ENCODE data around the gene CPE.

The CPE gene

GRCh38 chr4:165457793-165458192, 79.0 kb downstream of the CPE start:
- Histone ChIP-seq H3K27ac (ENCODE audit: low read length) (no peak overlapping the region), H3K4me3 (ENCODE audit: low read length) (no peak overlapping the region), H3K9me3 (ENCODE audit: control insufficient read depth, insufficient read depth, low read length) (no peaks in the 10 kb centered on the region), H3K4me1 (ENCODE audit: control insufficient read depth, insufficient read depth, low read length) (no peaks in the 10 kb centered on the region), H3K27me3 (ENCODE audit: control insufficient read depth, insufficient read depth, low read length) (no peaks in the 10 kb centered on the region), H3K36me3 (ENCODE audit: control insufficient read depth, insufficient read depth, low read length) (no peaks in the 10 kb centered on the region)
- no CpG with 5 or more reads among the region's 2 CpGs for WGBS (ENCODE audit: insufficient coverage, insufficient read length)
- no peak for DNase-seq (ENCODE audit: low read depth, low spot score)

GRCh38 chr4:165458471-165458870, 79.7 kb downstream of the CPE start:
- no peaks in the 10 kb centered on the region for H3K27me3 ChIP-seq (ENCODE audit: control insufficient read depth, insufficient read depth, low read length)
- H3K4me1 ChIP-seq (ENCODE audit: control insufficient read depth, insufficient read depth, low read length): no peaks in the 10 kb centered on the region
- no peak for DNase-seq (ENCODE audit: low read depth, low spot score)
- H3K9me3 ChIP-seq (ENCODE audit: control insufficient read depth, insufficient read depth, low read length): no peaks in the 10 kb centered on the region
- H3K4me3 ChIP-seq (ENCODE audit: low read length): no peak overlapping the region
- H3K36me3 ChIP-seq (ENCODE audit: control insufficient read depth, insufficient read depth, low read length): no peaks in the 10 kb centered on the region
- H3K27ac ChIP-seq (ENCODE audit: low read length): no peak overlapping the region

- Histone ChIP-seq H3K4me3 (ENCODE audit: low read length) (no peak overlapping the region), H3K9me3 (ENCODE audit: control insufficient read depth, insufficient read depth, low read length) (no peaks in the 10 kb centered on the region), H3K36me3 (ENCODE audit: control insufficient read depth, insufficient read depth, low read length) (no peaks in the 10 kb centered on the region), H3K27me3 (ENCODE audit: control insufficient read depth, insufficient read depth, low read length) (no peaks in the 10 kb centered on the region), H3K27ac (ENCODE audit: low read length) (no peak overlapping the region), H3K4me1 (ENCODE audit: control insufficient read depth, insufficient read depth, low read length) (no peaks in the 10 kb centered on the region)
- no peak for DNase-seq (ENCODE audit: low read depth, low spot score)
- WGBS (ENCODE audit: insufficient coverage, insufficient read length): no CpG with 5 or more reads among the region's 8 CpGs
These were observed 82.5 kb downstream of the CPE start for GRCh38 chr4:165461159-165461821.

GRCh38 chr4:165462009-165462408, 83.2 kb downstream of the CPE start:
- H3K4me3 ChIP-seq (ENCODE audit: low read length): no peak overlapping the region
- no peak overlapping the region for H3K27ac ChIP-seq (ENCODE audit: low read length)
- H3K27me3 ChIP-seq (ENCODE audit: control insufficient read depth, insufficient read depth, low read length): no peaks in the 10 kb centered on the region
- no peaks in the 10 kb centered on the region for H3K9me3 ChIP-seq (ENCODE audit: control insufficient read depth, insufficient read depth, low read length)
- WGBS (ENCODE audit: insufficient coverage, insufficient read length): no CpG with 5 or more reads among the region's 3 CpGs
- no peaks in the 10 kb centered on the region for H3K4me1 ChIP-seq (ENCODE audit: control insufficient read depth, insufficient read depth, low read length)
- H3K36me3 ChIP-seq (ENCODE audit: control insufficient read depth, insufficient read depth, low read length): no peaks in the 10 kb centered on the region
- DNase-seq (ENCODE audit: low read depth, low spot score): no peak

- Histone ChIP-seq H3K36me3 (ENCODE audit: control insufficient read depth, insufficient read depth, low read length) (no peaks in the 10 kb centered on the region), H3K9me3 (ENCODE audit: control insufficient read depth, insufficient read depth, low read length) (no peaks in the 10 kb centered on the region), H3K4me1 (ENCODE audit: control insufficient read depth, insufficient read depth, low read length) (no peaks in the 10 kb centered on the region), H3K27ac (ENCODE audit: low read length) (no peak overlapping the region), H3K4me3 (ENCODE audit: low read length) (no peak overlapping the region), H3K27me3 (ENCODE audit: control insufficient read depth, insufficient read depth, low read length) (no peaks in the 10 kb centered on the region)
- no peak for DNase-seq (ENCODE audit: low read depth, low spot score)
- WGBS (ENCODE audit: insufficient coverage, insufficient read length): no CpG with 5 or more reads among the region's 7 CpGs
These were observed 85.6 kb downstream of the CPE start for GRCh38 chr4:165464376-165464775.

- Histone ChIP-seq H3K27ac (ENCODE audit: low read length) (no peak overlapping the region), H3K36me3 (ENCODE audit: control insufficient read depth, insufficient read depth, low read length) (no peaks in the 10 kb centered on the region), H3K9me3 (ENCODE audit: control insufficient read depth, insufficient read depth, low read length) (no peaks in the 10 kb centered on the region), H3K4me3 (ENCODE audit: low read length) (no peak overlapping the region), H3K4me1 (ENCODE audit: control insufficient read depth, insufficient read depth, low read length) (no peaks in the 10 kb centered on the region), H3K27me3 (ENCODE audit: control insufficient read depth, insufficient read depth, low read length) (no peaks in the 10 kb centered on the region)
- DNase-seq (ENCODE audit: low read depth, low spot score): no peak
- WGBS (ENCODE audit: insufficient coverage, insufficient read length): no CpG with 5 or more reads among the region's 9 CpGs
These were observed 86.1 kb downstream of the CPE start for GRCh38 chr4:165464813-165465381.

GRCh38 chr4:165470009-165470408, 91.2 kb downstream of the CPE start:
- Histone ChIP-seq H3K27ac (ENCODE audit: low read length) (no peak overlapping the region), H3K9me3 (ENCODE audit: control insufficient read depth, insufficient read depth, low read length) (peaks cover 6% of the 10 kb centered on the region), H3K36me3 (ENCODE audit: control insufficient read depth, insufficient read depth, low read length) (no peaks in the 10 kb centered on the region), H3K4me1 (ENCODE audit: control insufficient read depth, insufficient read depth, low read length) (no peaks in the 10 kb centered on the region), H3K4me3 (ENCODE audit: low read length) (no peak overlapping the region), H3K27me3 (ENCODE audit: control insufficient read depth, insufficient read depth, low read length) (no peaks in the 10 kb centered on the region)
- DNase-seq (ENCODE audit: low read depth, low spot score): no peak
- no CpG with 5 or more reads among the region's 2 CpGs for WGBS (ENCODE audit: insufficient coverage, insufficient read length)

GRCh38 chr4:165472943-165473676, 94.3 kb downstream of the CPE start:
- Histone ChIP-seq H3K9me3 (ENCODE audit: control insufficient read depth, insufficient read depth, low read length) (peaks cover 6% of the 10 kb centered on the region), H3K27me3 (ENCODE audit: control insufficient read depth, insufficient read depth, low read length) (no peaks in the 10 kb centered on the region), H3K27ac (ENCODE audit: low read length) (no peak overlapping the region), H3K36me3 (ENCODE audit: control insufficient read depth, insufficient read depth, low read length) (no peaks in the 10 kb centered on the region), H3K4me3 (ENCODE audit: low read length) (no peak overlapping the region), H3K4me1 (ENCODE audit: control insufficient read depth, insufficient read depth, low read length) (no peaks in the 10 kb centered on the region)
- no CpG with 5 or more reads among the region's 2 CpGs for WGBS (ENCODE audit: insufficient coverage, insufficient read length)
- DNase-seq (ENCODE audit: low read depth, low spot score): no peak

- WGBS (ENCODE audit: insufficient coverage, insufficient read length): no CpG with 5 or more reads among the region's 8 CpGs
- no peak for DNase-seq (ENCODE audit: low read depth, low spot score)
- Histone ChIP-seq H3K27me3 (ENCODE audit: control insufficient read depth, insufficient read depth, low read length) (no peaks in the 10 kb centered on the region), H3K9me3 (ENCODE audit: control insufficient read depth, insufficient read depth, low read length) (peaks cover 6% of the 10 kb centered on the region), H3K36me3 (ENCODE audit: control insufficient read depth, insufficient read depth, low read length) (no peaks in the 10 kb centered on the region), H3K27ac (ENCODE audit: low read length) (no peak overlapping the region), H3K4me1 (ENCODE audit: control insufficient read depth, insufficient read depth, low read length) (no peaks in the 10 kb centered on the region), H3K4me3 (ENCODE audit: low read length) (no peak overlapping the region)
These were observed 96.2 kb downstream of the CPE start for GRCh38 chr4:165474784-165475705.

- WGBS (ENCODE audit: insufficient coverage, insufficient read length): no CpG with 5 or more reads among the region's 4 CpGs
- DNase-seq (ENCODE audit: low read depth, low spot score): no peak
- H3K4me3 ChIP-seq (ENCODE audit: low read length): no peak overlapping the region
- no peak overlapping the region for H3K27ac ChIP-seq (ENCODE audit: low read length)
- no peaks in the 10 kb centered on the region for H3K4me1 ChIP-seq (ENCODE audit: control insufficient read depth, insufficient read depth, low read length)
- H3K27me3 ChIP-seq (ENCODE audit: control insufficient read depth, insufficient read depth, low read length): no peaks in the 10 kb centered on the region
- no peaks in the 10 kb centered on the region for H3K36me3 ChIP-seq (ENCODE audit: control insufficient read depth, insufficient read depth, low read length)
- peaks cover 4% of the 10 kb centered on the region for H3K9me3 ChIP-seq (ENCODE audit: control insufficient read depth, insufficient read depth, low read length)
These were observed 96.9 kb downstream of the CPE start for GRCh38 chr4:165475706-165476070.
